Trophoblast cell (in vitro differentiated cells and primary cell): ENCODE data around the gene AARS2.
"Not testable (repeated sequence)": the region's sequence is repeated elsewhere in the genome, so short reads cannot be mapped to it uniquely, and the experiment has no call there.

Source experiments
- DNase-seq, 2 donors: peaks; one replicate each; pipeline ENCODE4 v3.0.0-alpha.2; 2016
- H2AFZ ChIP-seq: 2 replicates; pipeline ENCODE4 v1.6.1; 2013; ENCODE audit warnings: low read length, moderate library complexity, mild to moderate bottlenecking; ENCODE audit not compliant: insufficient read depth, poor library complexity
- H2AK5ac ChIP-seq: 2 replicates; pipeline ENCODE4 v1.6.1; 2013; ENCODE audit warnings: mild to moderate bottlenecking, low read length
- H2BK120ac ChIP-seq: 2 replicates; pipeline ENCODE4 v1.6.1; 2013; ENCODE audit warnings: low read length, mild to moderate bottlenecking, moderate library complexity; ENCODE audit not compliant: insufficient read depth, poor library complexity
- H2BK12ac ChIP-seq: 2 replicates; pipeline ENCODE4 v1.6.1; 2013; ENCODE audit warnings: mild to moderate bottlenecking, low read length, moderate library complexity
- H2BK5ac ChIP-seq: 2 replicates; pipeline ENCODE4 v1.6.1; 2013; ENCODE audit warnings: low read length, low read depth, moderate library complexity, mild to moderate bottlenecking; ENCODE audit not compliant: poor library complexity
- H3K14ac ChIP-seq: 2 replicates; pipeline ENCODE4 v1.6.1; 2013; ENCODE audit warnings: mild to moderate bottlenecking, low read length
- H3K18ac ChIP-seq: 2 replicates; pipeline ENCODE4 v1.6.1; 2013; ENCODE audit warnings: mild to moderate bottlenecking, low read length
- H3K23ac ChIP-seq: 2 replicates; pipeline ENCODE4 v1.6.1; 2013; ENCODE audit warnings: low read length
- H3K27ac ChIP-seq: 2 replicates; pipeline ENCODE4 v1.5.1; 2013; ENCODE audit warnings: low read depth, mild to moderate bottlenecking, inconsistent platforms, low read length, moderate library complexity
- H3K27me3 ChIP-seq: 2 replicates; pipeline ENCODE4 v1.6.1; 2013; ENCODE audit warnings: inconsistent platforms, mild to moderate bottlenecking, low read length, moderate library complexity; ENCODE audit not compliant: insufficient read depth
- H3K36me3 ChIP-seq, 2 experiments: 1 replicate in 1 of 2; 2 replicates in 1 of 2; pipeline ENCODE4 v1.6.1; 2013; ENCODE audit warnings: low read length in 2 of 2, mild to moderate bottlenecking in 2 of 2, moderate library complexity in 1 of 2; ENCODE audit not compliant: insufficient read depth in 2 of 2, control insufficient read depth in 1 of 2
- H3K4ac ChIP-seq: 2 replicates; pipeline ENCODE4 v1.6.1; 2013; ENCODE audit warnings: low read depth, mild to moderate bottlenecking, low read length, moderate library complexity
- H3K4me1 ChIP-seq, 2 experiments: 1 replicate in 1 of 2; 2 replicates in 1 of 2; pipeline ENCODE4 v1.6.1; 2013; ENCODE audit warnings: low read length in 2 of 2, mild to moderate bottlenecking in 2 of 2, moderate library complexity in 1 of 2; ENCODE audit not compliant: insufficient read depth in 2 of 2, control insufficient read depth in 1 of 2
- H3K4me2 ChIP-seq: 2 replicates; pipeline ENCODE4 v1.6.1; 2013; ENCODE audit warnings: inconsistent platforms, mild to moderate bottlenecking, low read length, moderate library complexity
- H3K4me3 ChIP-seq: 2 replicates; pipeline ENCODE4 v1.5.1; 2013; ENCODE audit warnings: mild to moderate bottlenecking, low read depth, low read length, inconsistent platforms
- H3K79me1 ChIP-seq: one replicate; pipeline ENCODE4 v1.6.1; 2013; ENCODE audit warnings: low read length
- H3K79me2 ChIP-seq: 2 replicates; pipeline ENCODE4 v1.6.1; 2013; ENCODE audit warnings: low read length, mild to moderate bottlenecking; ENCODE audit not compliant: control insufficient read depth, insufficient read depth, poor library complexity
- H3K9ac ChIP-seq: 2 replicates; pipeline ENCODE4 v1.6.1; 2013; ENCODE audit warnings: mild to moderate bottlenecking, low read length
- H3K9me3 ChIP-seq: 2 replicates; pipeline ENCODE4 v1.6.1; 2013; ENCODE audit warnings: low read depth, mild to moderate bottlenecking, control low read depth, inconsistent platforms, low read length; ENCODE audit not compliant: insufficient read depth
- H4K12ac ChIP-seq: 2 replicates; pipeline ENCODE4 v1.6.1; 2013; ENCODE audit warnings: low read depth, mild to moderate bottlenecking, low read length, moderate library complexity
- H4K8ac ChIP-seq: 2 replicates; pipeline ENCODE4 v1.6.1; 2013; ENCODE audit warnings: low read depth, mild to moderate bottlenecking, low read length, moderate library complexity
- H4K91ac ChIP-seq: one replicate; pipeline ENCODE4 v1.6.1; 2013; ENCODE audit warnings: low read depth, mild to moderate bottlenecking, low read length, moderate library complexity
- WGBS: extraction: QIAGEN DNeasy Blood & Tissue Kit; methylation state at CpG from one replicate; pipeline ENCODE4 v1.1.7; 2013; ENCODE audit warnings: missing lambda C conversion rate; ENCODE audit not compliant: insufficient read length, insufficient coverage; ENCODE audit errors: extremely low coverage; 5-methylcytosine and 5-hydroxymethylcytosine counted together

The AARS2 gene

DNA sequence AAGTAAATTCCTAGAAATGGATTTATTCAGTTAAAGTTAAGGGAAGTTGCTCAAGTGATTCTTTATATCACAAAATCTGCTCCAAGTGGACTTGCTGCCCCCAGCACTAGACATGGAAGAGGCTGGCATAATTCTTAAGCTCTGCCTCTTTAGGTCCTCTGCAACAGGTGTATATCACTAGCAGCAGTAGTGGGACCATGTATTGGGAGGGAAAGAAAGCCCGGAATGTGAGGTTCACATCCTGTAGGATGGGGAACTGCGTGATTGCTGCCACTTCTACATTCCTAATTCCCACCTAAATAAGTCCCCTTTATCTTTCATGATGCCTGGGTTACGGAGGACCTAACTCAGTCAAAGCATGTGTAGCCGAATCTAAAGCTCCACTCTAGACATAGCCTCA, 42.5 kb upstream of the AARS2 start:
- Histone ChIP-seq H2BK5ac (no peak overlapping the region), H2BK120ac (no peak overlapping the region), H3K79me2 (no peaks in the 10 kb centered on the region), H3K4me1 (no peaks in the 10 kb centered on the region), H3K9ac (no peak overlapping the region), H3K79me1 (no peaks in the 10 kb centered on the region), H4K91ac (no peak overlapping the region), H2BK12ac (no peak overlapping the region), H3K27me3 (no peaks in the 10 kb centered on the region), H3K4me3 (no peak overlapping the region), H2AFZ (no peak overlapping the region), H3K18ac (no peak overlapping the region), H2AK5ac (no peak overlapping the region), H3K4ac (no peak overlapping the region), H3K14ac (no peak overlapping the region), H3K4me2 (no peak overlapping the region), H3K36me3 (no peaks in the 10 kb centered on the region), H3K9me3 (no peaks in the 10 kb centered on the region), H3K23ac (no peak overlapping the region), H3K27ac (no peak overlapping the region), H4K12ac (no peak overlapping the region), H4K8ac (no peak overlapping the region)
- no CpG with 5 or more reads among the region's 4 CpGs for WGBS
- no peak for DNase-seq

DNA sequence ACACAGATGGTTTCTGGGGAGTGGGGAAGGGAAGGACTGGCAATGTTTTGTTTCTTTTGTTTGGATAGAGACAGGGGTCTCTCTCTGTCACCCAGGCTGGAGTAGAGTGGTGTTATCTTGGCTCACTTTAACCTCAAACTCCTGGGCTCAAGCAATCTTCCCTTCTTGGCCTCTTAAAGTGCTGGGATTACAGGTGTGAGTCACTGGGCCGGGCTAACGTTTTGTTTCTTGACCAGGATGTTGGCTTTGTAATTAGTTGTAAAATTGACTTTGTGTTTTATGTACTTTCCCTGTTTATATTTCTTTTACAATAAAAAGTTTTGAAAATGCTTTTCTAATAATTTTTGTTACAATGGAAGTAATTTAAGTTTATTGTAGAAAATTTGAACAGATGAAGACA, 40.2 kb upstream of the AARS2 start:
- H3K27ac ChIP-seq, result no peak overlapping the region
- DNase-seq, result no peak
- H2BK12ac ChIP-seq, result no peak overlapping the region
- H2AK5ac ChIP-seq, result no peak overlapping the region
- no peak overlapping the region for H3K4me2 ChIP-seq
- H3K18ac ChIP-seq, result no peak overlapping the region
- no peak overlapping the region for H3K14ac ChIP-seq
- H3K9ac ChIP-seq, result no peak overlapping the region
- no peak overlapping the region for H4K91ac ChIP-seq
- peaks cover 0 to 3% of the 10 kb centered on the region in 2 experiments for H3K4me1 ChIP-seq
- no peak overlapping the region for H2BK5ac ChIP-seq
- no peak overlapping the region for H2BK120ac ChIP-seq
- no peak overlapping the region for H3K4ac ChIP-seq
- no peaks in the 10 kb centered on the region for H3K27me3 ChIP-seq
- H3K4me3 ChIP-seq, result no peak overlapping the region
- H2AFZ ChIP-seq, result no peak overlapping the region
- WGBS, result no CpG with 5 or more reads among the region's 2 CpGs
- no peak overlapping the region for H4K12ac ChIP-seq
- no peaks in the 10 kb centered on the region for H3K9me3 ChIP-seq
- H3K23ac ChIP-seq, result no peak overlapping the region
- H4K8ac ChIP-seq, result no peak overlapping the region
- no peaks in the 10 kb centered on the region for H3K79me2 ChIP-seq
- no peaks in the 10 kb centered on the region for H3K79me1 ChIP-seq
- no peaks in the 10 kb centered on the region for H3K36me3 ChIP-seq

DNA sequence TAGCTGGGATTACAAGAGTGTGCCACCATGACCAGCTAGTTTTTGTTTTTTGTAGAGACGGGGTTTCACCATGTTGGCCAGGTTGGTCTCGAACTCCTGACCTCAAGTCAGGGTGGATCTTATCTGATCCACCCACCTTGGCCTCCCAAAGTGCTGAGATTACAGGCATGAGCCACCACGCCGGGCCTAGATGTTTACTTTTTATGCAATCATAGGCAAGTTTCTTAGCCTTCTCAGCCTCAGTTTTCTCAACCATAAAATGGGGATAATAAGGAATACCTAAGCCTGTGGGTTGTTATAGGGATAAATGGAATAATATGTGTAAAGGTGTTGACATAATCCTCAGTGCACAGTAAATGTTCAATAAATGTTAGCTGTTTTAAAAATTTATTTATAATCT, 39.1 kb upstream of the AARS2 start:
- H2BK120ac ChIP-seq, result no peak overlapping the region
- no peak overlapping the region for H4K91ac ChIP-seq
- peaks cover 0 to 3% of the 10 kb centered on the region in 2 experiments for H3K4me1 ChIP-seq
- H3K23ac ChIP-seq, result no peak overlapping the region
- no peak overlapping the region for H2AK5ac ChIP-seq
- H4K8ac ChIP-seq, result no peak overlapping the region
- DNase-seq, result no peak
- no peak overlapping the region for H3K18ac ChIP-seq
- H3K27ac ChIP-seq, result no peak overlapping the region
- H3K27me3 ChIP-seq, result no peaks in the 10 kb centered on the region
- H3K4me2 ChIP-seq, result no peak overlapping the region
- no peak overlapping the region for H2BK12ac ChIP-seq
- H3K14ac ChIP-seq, result no peak overlapping the region
- H3K9ac ChIP-seq, result no peak overlapping the region
- no peak overlapping the region for H4K12ac ChIP-seq
- no peaks in the 10 kb centered on the region for H3K79me1 ChIP-seq
- no peak overlapping the region for H2BK5ac ChIP-seq
- no peak overlapping the region for H2AFZ ChIP-seq
- H3K4me3 ChIP-seq, result no peak overlapping the region
- no peaks in the 10 kb centered on the region for H3K9me3 ChIP-seq
- H3K79me2 ChIP-seq, result no peaks in the 10 kb centered on the region
- H3K36me3 ChIP-seq, result no peaks in the 10 kb centered on the region
- H3K4ac ChIP-seq, result no peak overlapping the region
- WGBS, result no CpG with 5 or more reads among the region's 4 CpGs

DNA sequence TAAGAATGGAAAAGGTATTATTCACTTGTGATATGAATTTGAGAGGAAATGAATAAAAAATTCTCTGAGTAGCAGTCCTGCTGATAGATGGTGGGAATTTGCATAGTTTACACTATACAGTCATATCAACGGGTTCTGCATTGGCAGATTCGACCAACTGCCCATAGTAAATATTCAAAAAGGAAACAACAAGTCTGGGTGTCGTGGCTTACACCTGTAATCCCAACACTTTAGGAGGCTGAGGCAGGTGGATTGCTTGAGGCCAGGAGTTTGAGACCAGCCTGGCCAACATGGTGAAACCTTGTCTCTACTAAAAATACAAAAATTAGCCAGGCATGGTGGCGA, 37.5 kb upstream of the AARS2 start:
- not testable (repeated sequence) for H3K27ac ChIP-seq, H3K79me2 ChIP-seq, H2AFZ ChIP-seq, H2BK12ac ChIP-seq, H3K4me3 ChIP-seq, H3K27me3 ChIP-seq, H3K4me2 ChIP-seq, H3K4me1 ChIP-seq, H3K36me3 ChIP-seq, H2BK120ac ChIP-seq, H4K12ac ChIP-seq, H4K91ac ChIP-seq, H3K9ac ChIP-seq, H3K23ac ChIP-seq, H3K18ac ChIP-seq, H2BK5ac ChIP-seq, H3K79me1 ChIP-seq, H4K8ac ChIP-seq, H3K4ac ChIP-seq, H3K14ac ChIP-seq, DNase-seq, H2AK5ac ChIP-seq, H3K9me3 ChIP-seq
- no CpG with 5 or more reads among the region's 4 CpGs for WGBS
